Spinal cord (tissue), 10 donors: ENCODE measurements around the gene TEAD4. TPM values are rescaled to one million over a fixed set of nuclear protein-coding genes. Genes with fewer than 3 reads are reported as not detected.
A peak's percentile ranks its signal among the peaks of the same experiment; 100 is the strongest.

Source experiments
- DNase-seq, 6 donors: peaks; one replicate each; pipeline versions ENCODE4 v3.0.0 to v3.0.0-alpha.2; 2013 to 2015; ENCODE audit warnings: low spot score in 6 of 6, low read depth in 4 of 6
- H3K27ac ChIP-seq: one replicate; pipeline ENCODE4 v1.5.1; 2013; ENCODE audit warnings: low read depth, low read length, control low read depth
- H3K27me3 ChIP-seq: one replicate; pipeline ENCODE4 v1.6.1; 2013; ENCODE audit warnings: low read length; ENCODE audit not compliant: control insufficient read depth, insufficient read depth
- H3K36me3 ChIP-seq: one replicate; pipeline ENCODE4 v1.6.1; 2013; ENCODE audit warnings: low read length; ENCODE audit not compliant: control insufficient read depth, insufficient read depth
- H3K4me1 ChIP-seq: one replicate; pipeline ENCODE4 v1.6.1; 2013; ENCODE audit warnings: low read length; ENCODE audit not compliant: control insufficient read depth, insufficient read depth
- H3K4me3 ChIP-seq: one replicate; pipeline ENCODE4 v1.5.1; 2013; ENCODE audit warnings: low read depth, low read length, control low read depth
- H3K9me3 ChIP-seq: one replicate; pipeline ENCODE4 v1.6.1; 2013; ENCODE audit warnings: low read length; ENCODE audit not compliant: control insufficient read depth, insufficient read depth
- WGBS: methylation state at CpG from one replicate; pipeline ENCODE4 v1.1.5; 2013; ENCODE audit warnings: missing lambda C conversion rate; ENCODE audit not compliant: insufficient coverage; 5-methylcytosine and 5-hydroxymethylcytosine counted together
- polyA plus RNA-seq, 2 donors: library from polyadenylated mRNA; unstranded; fragments of 120-200 nt; gene quantifications; one replicate each; pipeline ENCODE4 v1.2.1, GENCODE V29; 2013; ENCODE audit not compliant: insufficient read length in 2 of 2
- total RNA-seq, 2 donors: library from RNA; depleted of rRNA in 1 of 2; stranded (reverse); fragments of 120-200 nt in 1 of 2; fragments of >200 nt in 1 of 2; gene quantifications; one replicate each; pipeline versions ENCODE4 v1.2.3 to v1.2.4, GENCODE V29; 2013 to 2014
- donor health status: healthy.

TEAD4 gene
- total and polyA plus RNA-seq, 4 donors: 0.99 to 2.8 (median 2.3) TPM

DNA sequence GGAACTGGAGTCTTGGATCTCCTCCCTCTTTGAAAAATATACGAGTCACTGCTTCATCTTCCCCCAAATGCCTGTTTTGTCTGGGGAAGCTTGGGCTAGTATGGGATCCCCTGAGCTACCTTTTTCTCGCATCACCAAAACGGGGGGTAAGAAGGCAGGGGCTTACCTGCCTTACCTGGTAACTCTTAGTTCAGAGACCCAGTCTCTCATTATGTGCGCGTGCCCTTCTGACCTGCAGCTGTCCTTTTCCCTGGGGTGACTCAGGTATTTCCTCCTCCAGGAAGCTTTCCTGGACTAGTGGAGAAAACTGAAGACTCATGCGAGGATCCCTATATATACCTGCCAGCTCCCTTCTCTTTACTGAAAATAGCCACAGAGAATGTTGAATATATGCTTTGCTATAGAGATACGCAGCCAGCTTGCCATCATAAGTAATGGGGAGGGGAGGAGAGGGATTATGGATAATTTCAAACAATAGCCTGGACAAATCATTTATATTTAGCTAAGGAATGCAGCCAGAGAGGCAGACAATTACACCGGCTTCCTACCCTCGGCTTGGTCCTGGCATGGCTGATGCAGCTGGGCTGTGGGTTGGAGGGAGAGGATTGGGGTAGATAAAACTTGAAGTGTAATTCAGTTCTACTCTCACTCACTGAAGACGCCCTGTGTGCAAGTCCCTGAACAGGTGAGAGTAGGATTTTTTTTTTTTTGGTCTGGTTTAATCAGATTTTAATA lies 119.1 kb downstream of the TEAD4 start:
- H3K4me3 ChIP-seq: peak overlapping the region; percentile 75
- H3K36me3 ChIP-seq: no peaks in the 10 kb centered on the region
- no peak for DNase-seq
- H3K9me3 ChIP-seq: no peaks in the 10 kb centered on the region
- no peak overlapping the region for H3K27ac ChIP-seq
- no peaks in the 10 kb centered on the region for H3K27me3 ChIP-seq
- WGBS: 58% methylated on average over 4 of the region's 10 CpGs
- peaks cover 19% of the 10 kb centered on the region for H3K4me1 ChIP-seq

DNA sequence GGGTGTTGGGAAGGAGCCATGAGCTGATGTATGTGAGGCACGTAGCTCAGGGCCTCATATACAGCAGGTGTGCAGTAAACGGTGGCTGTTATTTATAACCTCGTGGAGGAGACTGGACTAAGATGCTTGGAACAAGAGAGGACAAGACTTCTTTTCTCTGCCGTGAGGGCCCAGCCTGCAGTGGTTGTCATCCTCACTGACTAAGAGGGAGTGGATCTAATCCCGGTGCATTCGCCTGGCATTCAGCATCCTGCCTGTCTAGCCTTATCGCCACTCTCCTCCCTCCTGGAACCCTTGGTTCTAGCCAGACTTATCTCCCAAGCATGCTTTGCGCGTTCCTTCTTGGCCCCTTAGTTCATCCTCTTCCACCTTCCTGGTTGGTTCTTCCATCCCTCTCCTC lies 121.9 kb downstream of the TEAD4 start:
- H3K9me3 ChIP-seq: no peaks in the 10 kb centered on the region
- H3K27ac ChIP-seq: no peak overlapping the region
- peaks cover 9% of the 10 kb centered on the region for H3K36me3 ChIP-seq
- WGBS: 82% methylated on average over 7 of the region's 9 CpGs
- no peak for DNase-seq
- peaks cover 21% of the 10 kb centered on the region for H3K4me1 ChIP-seq
- no peak overlapping the region for H3K4me3 ChIP-seq
- no peaks in the 10 kb centered on the region for H3K27me3 ChIP-seq

DNA sequence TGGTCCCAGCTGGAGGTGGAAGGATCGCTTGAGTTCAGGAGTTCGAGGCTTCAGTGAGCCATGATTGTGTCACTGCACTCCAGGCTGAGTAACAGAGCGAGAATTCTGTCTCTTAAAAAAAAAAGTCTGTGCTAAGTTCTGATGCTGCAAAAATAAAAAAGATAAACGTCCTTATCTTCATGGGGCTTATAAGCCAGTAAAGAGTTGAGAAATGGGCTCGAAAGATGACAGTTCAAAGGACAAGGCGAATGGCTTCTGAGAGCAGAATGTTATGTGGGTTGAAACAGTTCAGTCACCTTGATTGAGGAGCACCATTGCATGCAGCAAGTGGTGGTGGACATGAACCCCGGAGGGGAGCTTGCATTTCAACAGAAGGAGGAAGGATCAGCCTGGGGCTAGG lies 122.7 kb downstream of the TEAD4 start:
- Histone ChIP-seq H3K4me1 (peaks cover 14% of the 10 kb centered on the region), H3K36me3 (peaks cover 9% of the 10 kb centered on the region), H3K9me3 (no peaks in the 10 kb centered on the region), H3K27me3 (no peaks in the 10 kb centered on the region), H3K4me3 (no peak overlapping the region), H3K27ac (no peak overlapping the region)
- WGBS: 77% methylated on average over 7 of the region's 7 CpGs
- DNase-seq: no peak

DNA sequence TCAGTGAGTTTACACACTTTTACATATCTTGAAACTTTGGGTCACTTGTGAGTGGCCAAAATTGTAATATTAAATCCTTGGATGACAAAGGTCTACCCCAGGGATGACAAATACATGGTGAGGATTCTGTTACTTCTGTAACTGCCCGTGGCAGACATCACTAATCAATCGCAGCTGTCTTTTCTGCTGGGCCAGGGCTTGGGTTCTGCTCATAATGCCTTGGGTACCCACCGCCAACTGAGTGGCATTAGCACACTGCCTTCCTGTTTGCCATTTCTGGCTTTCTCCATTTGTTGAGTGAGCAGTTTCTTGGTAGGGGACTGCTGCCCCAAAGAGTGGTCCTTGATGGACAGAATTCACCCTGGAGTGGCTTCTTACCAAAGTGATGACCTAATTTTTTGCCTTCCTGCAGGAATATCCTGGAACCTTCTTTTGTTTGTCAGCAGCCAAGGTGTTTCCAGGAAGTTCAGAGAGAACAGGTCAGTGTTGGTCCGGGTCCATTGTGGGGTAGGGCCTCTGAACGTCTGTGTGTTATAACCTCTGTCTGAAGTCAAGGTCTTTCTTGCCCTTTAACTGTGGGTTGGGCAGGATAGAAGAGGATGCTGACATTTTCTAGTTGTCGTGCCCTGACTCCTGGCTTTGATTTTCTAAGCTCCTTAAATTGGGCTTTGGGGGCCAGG lies 124.2 kb downstream of the TEAD4 start:
- WGBS: 91% methylated on average over 4 of the region's 6 CpGs

DNA sequence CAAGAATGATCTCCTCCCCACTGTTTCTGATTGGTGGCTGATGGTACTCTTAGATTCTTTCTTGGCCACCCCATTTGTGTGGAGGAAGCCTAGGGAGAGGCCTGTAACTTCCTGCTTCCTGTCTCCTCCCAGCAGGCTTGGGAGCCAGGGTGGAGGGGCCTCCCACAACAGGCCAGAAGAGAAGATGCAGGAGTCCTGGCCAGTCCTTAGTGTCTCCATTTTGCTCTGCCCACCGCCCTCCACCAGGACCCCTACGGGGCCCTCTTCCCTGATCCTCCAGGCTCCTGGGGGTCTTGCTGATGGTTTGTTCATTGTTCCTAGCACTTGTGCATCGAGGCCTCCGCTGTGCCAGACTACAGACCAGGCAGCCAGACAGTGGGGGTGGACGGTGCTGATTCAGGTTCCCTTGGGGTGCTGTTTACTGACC lies 124.7 kb downstream of the TEAD4 start:
- H3K4me1 ChIP-seq: peaks cover 13% of the 10 kb centered on the region
- H3K36me3 ChIP-seq: peaks cover 11% of the 10 kb centered on the region
- H3K4me3 ChIP-seq: no peak overlapping the region
- no peak for DNase-seq
- no peaks in the 10 kb centered on the region for H3K27me3 ChIP-seq
- H3K9me3 ChIP-seq: no peaks in the 10 kb centered on the region
- WGBS: 17% methylated on average over 1 of the region's 5 CpGs
- H3K27ac ChIP-seq: peak overlapping the region; percentile 25

More for the DNA sequence above, 124.2 kb downstream of the TEAD4 start:
- peaks cover 10% of the 10 kb centered on the region for H3K36me3 ChIP-seq
- H3K27me3 ChIP-seq: no peaks in the 10 kb centered on the region
- H3K4me1 ChIP-seq: peaks cover 13% of the 10 kb centered on the region
- no peaks in the 10 kb centered on the region for H3K9me3 ChIP-seq
- H3K4me3 ChIP-seq: no peak overlapping the region
- peak overlapping the region; percentile 25 for H3K27ac ChIP-seq
- no peak for DNase-seq

DNA sequence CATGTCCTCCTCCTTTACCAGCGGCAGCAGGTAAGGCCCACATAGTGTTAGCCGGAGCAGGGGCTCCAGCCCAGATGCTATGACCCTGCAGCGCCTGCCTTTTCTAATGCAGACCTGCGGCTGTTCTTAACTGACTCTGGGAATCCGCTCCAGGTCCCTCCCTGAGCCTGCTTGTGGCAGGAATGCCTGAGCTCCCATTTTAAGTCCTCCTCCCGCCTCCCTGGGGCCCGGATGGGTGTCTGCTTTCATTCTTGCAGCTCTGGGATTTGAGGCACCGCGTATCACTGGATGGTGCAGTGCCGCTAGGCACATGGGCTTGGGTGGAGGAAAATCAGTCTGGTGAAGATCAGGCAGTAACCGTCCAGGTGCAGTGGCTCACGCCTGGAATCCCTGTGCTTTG lies 125.5 kb downstream of the TEAD4 start:
- H3K4me1 ChIP-seq: peaks cover 13% of the 10 kb centered on the region
- H3K27ac ChIP-seq: no peak overlapping the region
- H3K9me3 ChIP-seq: no peaks in the 10 kb centered on the region
- no peaks in the 10 kb centered on the region for H3K27me3 ChIP-seq
- no peak for DNase-seq
- peaks cover 11% of the 10 kb centered on the region for H3K36me3 ChIP-seq
- 74% methylated on average over 12 of the region's 12 CpGs for whole genome bisulfite sequencing
- H3K4me3 ChIP-seq: no peak overlapping the region

DNA sequence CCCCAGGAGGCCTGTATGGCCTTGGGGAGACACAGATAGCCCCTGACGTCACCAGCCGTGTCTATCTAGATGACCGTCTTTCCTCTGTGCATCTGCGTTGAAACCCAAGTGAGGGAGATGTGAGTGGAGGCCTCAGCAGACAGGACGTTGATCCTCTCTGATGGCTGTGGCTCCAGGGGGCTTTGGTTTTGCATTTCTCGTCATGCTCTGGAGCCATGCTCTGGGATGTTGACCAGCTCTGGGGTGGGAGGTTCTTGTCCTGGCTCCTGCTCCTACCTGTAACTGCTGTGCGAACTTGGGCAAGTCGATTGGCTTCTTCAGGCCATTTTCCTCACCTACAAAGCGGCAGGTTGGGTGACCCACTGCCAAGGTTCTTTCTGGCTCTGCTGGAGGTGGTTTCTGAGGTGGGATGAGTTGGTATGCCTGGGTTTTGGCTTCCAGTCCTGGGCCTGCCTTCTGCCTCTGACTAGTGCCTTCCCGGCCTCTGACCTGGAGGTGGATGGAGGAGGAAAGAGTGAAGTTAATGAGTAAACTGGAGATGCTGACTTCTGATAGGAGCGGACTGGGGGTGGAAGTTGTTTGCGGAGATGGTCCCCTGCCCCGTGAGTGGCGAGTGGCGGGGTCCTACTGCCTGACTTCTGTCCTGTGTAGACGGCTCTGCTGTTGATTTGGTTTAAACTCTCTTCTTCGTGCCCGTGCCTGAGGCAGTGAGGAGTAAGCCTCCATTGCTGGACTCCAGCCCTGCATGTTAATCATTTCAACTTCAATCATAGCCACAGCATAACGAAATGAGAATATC lies 126.3 kb downstream of the TEAD4 start:
- H3K9me3 ChIP-seq: no peaks in the 10 kb centered on the region
- no peak overlapping the region for H3K27ac ChIP-seq
- H3K36me3 ChIP-seq: peaks cover 11% of the 10 kb centered on the region
- 83% methylated on average over 15 of the region's 19 CpGs for WGBS
- H3K27me3 ChIP-seq: no peaks in the 10 kb centered on the region
- no peak overlapping the region for H3K4me3 ChIP-seq
- peaks cover 13% of the 10 kb centered on the region for H3K4me1 ChIP-seq
- no peak for DNase-seq

DNA sequence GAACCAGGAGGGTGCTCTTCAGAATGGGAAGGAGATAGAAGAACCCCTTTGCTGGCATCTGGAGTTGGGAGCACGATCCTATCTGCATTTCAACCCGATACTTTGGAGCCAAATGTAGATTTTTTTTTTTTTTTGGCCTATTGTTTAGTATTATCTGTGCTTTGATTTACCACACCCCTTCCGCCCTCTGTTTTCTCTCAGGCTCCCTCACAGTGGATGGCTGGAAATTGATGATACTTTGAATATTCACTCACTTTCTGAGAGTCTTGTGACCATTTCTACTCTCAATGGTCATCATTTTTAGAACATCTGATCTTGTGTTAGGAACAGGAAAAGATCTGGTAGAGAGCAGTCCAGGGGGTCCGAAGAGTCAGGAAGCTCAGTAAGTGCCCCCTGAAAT lies 127.0 kb downstream of the TEAD4 start:
- Histone ChIP-seq H3K27me3 (no peaks in the 10 kb centered on the region), H3K4me1 (peaks cover 18% of the 10 kb centered on the region)
- WGBS: 88% methylated on average over 1 of the region's 4 CpGs

DNA sequence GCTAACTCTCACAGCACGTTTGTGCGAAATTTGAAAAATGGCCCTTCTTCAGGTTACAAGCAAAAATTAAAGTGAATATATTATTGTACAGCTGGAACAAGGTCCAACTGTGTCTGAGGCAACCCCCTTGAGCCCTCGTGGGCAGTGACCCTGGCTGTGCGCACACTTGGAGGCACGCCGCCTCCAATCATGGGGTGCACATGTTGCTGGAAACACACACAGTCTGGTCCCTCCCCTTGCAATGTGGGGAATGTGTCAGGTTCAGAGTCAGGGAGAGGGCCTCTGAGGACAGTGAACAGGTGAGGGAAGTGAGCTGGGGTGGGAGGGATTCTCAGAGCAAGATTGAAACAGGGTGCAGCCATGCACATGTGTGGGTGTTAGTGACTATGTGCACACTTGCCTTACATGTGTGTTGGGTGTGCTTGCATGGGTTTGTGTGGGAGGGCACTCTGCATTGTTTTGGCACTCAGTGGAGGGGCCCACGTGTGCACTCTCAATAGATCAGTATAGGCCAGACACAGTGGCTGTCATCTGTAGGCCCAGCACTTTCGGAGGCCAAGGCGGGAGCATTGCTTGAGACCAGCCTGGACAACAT lies 127.6 kb downstream of the TEAD4 start:
- Histone ChIP-seq H3K27ac (no peak overlapping the region), H3K9me3 (no peaks in the 10 kb centered on the region)

More for the DNA sequence above, 127.0 kb downstream of the TEAD4 start:
- H3K4me3 ChIP-seq: no peak overlapping the region
- no peak overlapping the region for H3K27ac ChIP-seq
- no peak for DNase-seq
- peaks cover 11% of the 10 kb centered on the region for H3K36me3 ChIP-seq
- no peaks in the 10 kb centered on the region for H3K9me3 ChIP-seq

More for the DNA sequence above, 127.6 kb downstream of the TEAD4 start:
- WGBS: 87% methylated on average over 9 of the region's 9 CpGs
- no peak for DNase-seq
- H3K4me1 ChIP-seq: peaks cover 24% of the 10 kb centered on the region
- no peaks in the 10 kb centered on the region for H3K27me3 ChIP-seq
- peaks cover 11% of the 10 kb centered on the region for H3K36me3 ChIP-seq
- no peak overlapping the region for H3K4me3 ChIP-seq
